Stromal cell of bone marrow (primary cell): ENCODE measurements around the gene SIX2.

Source experiments
- DNase-seq: peaks from one replicate; pipeline ENCODE4 v3.0.0-alpha.2; 2012; ENCODE audit warnings: low read depth

The SIX2 gene

DNA sequence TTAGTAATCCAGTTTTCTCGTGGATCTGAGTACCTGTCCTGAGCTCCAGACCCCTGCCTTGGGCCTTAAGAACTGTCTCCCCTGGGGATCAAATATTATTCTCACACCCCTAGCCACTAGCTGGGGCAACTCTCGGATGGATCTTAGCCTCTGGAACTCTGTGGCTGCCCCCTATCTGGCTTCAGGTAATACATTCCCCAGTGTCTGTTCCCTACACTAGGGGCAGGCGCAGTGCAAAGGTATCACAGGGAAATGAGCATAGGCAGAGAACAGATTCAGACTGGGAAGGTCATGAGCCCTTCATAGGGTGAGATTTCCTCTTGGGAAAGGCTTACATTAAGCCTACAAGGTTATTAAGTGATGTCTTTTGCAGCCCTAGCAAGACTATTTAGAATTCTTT lies 11.2 kb upstream of the SIX2 start:
- DNase-seq: no peak

DNA sequence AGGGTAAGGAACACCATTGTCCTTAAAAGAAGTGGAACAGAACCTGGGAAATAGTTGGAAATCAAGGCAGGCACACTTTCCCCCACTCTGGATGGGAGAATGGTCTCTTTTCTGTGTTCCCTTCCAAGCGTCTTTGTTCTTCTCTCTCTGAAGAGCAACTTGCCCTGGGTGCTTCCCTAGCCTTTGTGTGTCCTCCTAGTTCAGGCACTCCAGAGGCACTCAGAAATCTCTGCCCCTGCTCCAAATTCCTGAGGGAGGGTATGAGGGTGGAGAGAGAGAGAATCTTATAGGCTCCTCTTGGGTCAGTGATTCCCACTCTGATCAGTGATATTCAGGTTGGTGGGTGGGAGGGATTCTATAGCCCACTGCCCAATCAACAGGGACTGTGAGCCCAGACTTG lies 8.8 kb upstream of the SIX2 start:
- no peak for DNase-seq

DNA sequence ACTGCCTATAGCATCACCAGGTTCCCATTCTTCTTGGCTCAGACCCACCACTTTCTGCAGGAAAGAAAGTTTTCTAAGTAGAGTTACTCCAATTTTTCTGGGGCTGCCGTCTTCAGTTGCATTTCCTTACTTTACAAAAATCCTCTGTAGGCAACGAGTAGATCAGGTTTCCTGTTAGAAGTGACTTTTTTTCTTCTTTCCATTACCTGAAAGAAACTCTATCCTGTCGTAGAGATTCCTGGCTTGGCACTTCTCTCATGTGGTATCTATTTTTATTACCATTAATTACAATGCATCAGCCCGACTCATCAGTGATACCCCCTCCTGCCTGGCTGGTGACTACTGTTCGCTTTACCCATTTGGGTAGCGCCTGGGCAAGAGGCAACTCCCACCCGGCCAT lies 5.6 kb upstream of the SIX2 start:
- no peak for DNase-seq

DNA sequence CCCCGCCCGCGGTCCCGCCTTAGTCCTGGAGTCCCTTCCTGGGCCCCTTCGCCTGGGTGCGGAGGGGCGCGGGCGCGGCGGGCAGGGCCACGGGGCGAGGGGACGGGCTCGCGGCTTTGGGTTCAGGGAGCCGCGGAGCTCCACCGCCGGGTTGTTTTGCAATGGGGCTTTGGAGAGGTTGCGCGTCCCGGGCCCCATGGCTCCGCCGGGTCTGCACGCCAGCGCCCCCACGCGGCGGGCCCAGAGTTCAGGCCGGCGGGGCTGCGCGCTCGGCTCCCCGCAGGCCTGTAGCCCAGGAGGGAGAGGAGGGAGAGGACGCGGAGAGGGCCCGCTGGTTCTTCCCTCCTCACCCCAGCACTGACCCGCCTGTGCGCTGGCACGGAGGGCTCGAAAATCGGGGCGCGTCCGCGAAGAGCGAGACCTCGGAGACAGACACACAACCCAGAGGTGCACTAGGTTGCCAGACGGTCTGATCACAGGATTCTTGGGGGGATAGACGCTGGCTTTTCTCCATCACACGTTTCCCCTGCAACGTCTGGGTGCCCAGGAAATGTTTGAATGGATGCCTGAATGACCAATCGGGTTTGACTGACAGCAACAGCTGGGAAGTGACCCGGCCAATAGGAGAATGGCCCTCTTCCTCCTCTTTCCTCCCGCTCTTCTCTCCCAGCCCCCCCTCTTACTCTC lies 4.9 kb upstream of the SIX2 start:
- peak; percentile 68 for DNase-seq

DNA sequence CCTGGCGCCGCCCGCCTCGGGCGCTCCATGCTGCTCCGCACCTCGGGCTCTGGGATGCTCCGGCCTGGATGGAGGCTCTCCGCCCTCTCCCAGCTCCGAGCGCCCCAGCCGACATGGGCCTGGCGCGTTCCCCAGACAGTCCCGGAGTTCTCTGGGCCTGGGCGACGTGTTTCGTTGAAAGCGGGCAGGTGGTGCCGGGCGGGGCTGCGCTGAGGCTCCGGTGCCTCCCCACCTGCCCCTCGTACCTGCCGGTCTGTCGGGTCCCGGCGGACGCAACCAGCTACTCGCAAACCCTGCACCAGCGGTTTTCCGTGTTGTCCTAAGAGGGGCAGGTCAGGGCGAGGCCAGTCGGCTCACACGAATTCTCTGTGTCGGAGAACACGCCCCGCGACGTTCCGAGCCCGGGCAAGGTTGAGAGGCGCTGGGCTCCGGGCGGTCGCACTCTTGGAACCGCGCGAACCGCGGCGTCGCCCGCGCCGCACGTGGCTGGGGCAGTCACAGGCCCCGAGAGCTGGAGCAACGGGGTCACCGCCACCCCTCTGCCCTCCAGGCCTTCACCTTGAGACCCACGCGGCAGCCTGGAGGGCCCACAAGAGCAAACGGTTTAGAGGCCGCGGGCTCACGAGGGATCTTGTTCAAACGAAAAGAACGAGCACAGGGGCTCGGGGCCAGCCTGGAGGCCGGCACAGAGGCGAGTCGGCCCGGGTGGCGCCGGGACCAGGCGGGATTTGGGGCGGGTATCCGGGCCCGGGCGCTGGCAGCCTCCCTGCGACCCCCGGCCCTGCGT lies 4.2 kb upstream of the SIX2 start:
- no peak for DNase-seq

DNA sequence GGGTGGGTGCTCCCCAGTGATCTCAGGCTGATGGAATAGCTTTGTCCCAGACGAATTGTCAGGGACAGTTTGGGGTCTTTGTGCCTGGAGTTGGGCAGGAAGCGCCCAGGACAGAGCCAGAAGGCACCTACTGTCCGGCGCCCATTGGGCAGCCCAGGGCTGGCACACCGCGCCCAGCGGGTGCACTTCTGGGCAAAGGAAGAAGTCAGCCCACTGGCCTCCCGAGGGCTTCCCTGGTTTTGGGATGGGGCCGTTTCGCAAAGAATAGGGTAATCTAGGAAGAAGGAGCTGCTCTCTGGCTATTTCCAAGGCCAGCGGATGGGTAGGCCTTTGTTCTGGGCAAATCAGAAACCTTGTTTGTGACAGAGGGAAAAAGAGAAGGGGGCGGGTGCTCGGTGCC lies 3.5 kb upstream of the SIX2 start:
- DNase-seq: no peak

DNA sequence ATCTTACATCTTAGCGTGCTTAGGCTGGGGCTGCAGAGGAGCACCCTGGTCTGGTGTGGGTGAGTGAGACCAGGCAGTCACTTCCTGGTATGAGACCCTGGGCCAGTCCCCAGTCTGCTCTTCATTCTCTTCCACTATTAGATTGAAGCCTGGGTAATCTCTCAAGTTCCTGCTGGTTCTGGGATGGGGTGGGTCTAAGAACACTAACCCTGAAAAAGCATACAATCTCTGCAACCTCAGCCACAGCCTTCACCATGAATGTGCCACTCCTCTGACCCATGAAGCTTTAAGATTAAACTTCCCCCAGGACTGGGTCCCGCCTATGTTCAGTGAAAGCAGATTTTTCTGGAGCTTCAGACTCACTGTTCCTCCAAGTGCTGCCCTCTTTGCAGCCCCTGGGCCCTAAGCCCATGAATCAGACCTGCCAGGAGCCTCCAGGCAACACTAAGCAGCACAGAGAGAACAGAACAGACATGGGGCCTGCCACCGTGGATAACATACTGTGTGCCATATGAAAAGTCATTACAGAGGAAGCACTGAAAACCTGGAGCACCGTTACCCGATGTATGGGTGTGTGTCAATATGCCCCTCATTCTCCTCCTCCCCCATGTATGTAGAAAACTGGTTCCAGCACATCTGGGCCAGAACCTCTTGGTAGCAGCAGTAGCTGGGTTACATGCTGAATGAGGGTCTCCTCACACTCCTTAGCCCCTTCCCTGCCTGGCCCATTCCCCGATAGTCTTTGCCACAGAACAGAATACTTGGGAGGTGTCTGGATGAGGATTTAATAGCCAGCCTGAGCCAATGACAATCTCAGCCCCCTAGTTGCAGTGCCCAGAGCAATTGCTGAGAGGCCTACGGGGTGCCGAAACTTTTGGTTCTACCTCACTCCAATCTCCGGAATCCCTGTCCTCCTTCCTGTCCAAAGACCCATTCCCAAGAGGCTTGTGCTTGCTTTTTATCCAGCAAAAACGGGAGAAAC lies 2.7 kb upstream of the SIX2 start:
- DNase-seq: no peak

DNA sequence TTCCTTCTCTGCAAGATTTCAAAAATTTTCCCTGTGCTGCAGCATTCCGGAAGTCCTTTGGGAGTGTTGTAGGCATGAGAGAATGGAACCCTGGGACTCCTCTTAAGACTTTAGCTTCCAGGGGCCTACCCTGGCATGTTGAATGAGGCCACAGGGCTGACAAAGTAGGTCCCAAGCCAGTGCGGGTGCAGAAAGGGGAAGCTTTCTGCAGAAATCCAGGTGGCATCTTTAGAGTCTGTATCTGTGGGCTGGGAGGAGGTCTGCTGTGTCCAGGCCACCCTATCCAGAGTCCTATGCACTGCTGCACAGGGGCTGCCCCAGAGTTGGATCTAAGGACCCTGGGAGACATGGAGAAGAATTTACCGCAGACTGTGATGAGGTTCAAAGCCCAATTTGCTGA lies 1.9 kb upstream of the SIX2 start:
- DNase-seq: no peak

DNA sequence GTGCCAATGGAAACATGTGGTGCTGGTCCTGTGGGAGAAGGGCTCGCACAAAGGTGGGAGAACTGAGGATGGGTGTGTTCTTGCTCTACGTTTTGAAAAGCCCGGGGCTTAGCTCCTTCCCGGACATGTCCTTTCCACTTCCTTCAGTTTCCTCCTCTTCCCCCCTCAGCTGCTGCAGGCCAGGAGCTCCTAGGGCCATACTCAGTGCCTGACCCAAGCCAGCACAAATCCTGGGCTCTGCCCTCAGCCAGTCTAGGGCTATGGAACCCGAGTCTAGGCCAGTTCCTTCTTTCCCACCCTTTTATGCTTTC lies 1.4 kb upstream of the SIX2 start:
- no peak for DNase-seq

DNA sequence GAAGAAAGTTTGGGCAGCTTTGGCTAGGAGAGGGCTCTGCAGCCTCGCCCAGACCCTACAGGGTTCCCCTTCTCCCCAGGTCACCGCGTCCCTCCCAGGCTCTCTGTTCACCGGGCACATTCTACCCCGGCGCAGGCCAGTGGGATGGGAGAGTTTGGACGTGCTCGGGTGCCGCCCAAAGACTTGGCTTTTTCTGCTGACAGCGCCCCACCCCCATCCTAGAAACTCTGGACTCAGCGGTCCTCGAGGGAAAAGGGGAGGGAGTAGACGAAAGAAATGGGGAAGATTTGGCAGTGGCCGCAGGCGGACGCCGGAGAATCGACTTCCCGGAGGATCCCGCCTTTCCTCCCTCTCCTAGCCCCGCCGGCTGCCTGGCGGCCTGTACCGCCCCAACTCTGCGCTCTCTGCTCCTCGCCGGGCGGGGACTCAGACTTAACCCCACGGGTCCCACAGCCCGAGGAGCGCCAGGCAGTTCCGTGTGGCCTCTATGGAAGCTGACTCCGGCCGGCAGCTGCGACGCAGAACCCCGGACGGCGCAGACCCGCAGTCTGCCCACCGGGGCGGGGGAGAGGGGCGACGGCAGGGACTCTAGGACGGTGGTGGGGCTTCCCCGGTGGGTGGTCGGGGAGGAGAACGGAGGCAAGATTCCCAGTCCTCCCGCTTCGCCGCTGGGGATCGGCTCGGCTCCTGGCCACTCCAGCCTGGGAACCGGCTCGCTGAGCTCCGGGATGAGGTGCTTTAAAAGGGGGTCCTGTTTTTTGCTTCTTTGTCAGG lies 863 bp upstream of the SIX2 start:
- peak; percentile 94 for DNase-seq

DNA sequence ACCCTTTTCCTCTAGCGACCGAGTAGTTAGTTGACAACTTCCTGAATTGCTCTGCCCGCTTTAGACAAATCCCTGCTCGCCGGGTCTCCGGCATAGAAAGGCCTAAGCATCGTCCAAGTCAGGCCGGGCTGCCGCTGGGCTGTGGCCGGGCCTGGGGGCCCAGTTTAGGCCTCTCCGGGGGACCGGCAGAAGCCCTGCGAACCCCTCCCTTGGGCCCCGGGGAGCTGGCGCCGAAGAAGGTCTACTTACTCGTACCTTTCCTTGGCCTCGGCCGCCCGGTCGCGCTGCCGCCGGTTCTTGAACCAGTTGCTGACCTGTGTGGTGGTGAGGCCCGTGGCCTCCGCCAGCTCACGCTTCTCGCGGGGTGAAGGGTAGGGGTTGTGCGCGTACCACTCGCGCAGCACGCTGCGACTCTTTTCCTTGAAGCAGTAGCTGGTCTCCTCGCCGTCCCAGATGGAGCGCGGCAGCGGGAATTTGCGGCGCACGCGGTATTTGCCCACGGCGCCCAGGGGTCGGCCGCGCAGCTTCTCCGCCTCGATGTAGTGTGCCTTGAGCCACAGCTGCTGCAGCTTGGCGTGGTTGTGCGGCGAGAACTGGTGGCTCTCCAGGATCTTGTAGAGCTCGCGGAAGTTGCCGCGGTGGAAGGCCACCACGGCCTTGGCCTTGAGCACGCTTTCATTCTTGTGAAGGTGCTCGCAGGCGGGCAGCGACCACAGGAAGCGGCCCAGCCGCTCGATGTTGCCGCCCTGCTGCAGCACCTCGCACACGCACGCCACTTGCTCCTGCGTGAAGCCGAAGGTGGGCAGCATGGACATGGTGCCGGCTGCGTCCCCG lies 739 bp downstream of the SIX2 start:
- no peak for DNase-seq

DNA sequence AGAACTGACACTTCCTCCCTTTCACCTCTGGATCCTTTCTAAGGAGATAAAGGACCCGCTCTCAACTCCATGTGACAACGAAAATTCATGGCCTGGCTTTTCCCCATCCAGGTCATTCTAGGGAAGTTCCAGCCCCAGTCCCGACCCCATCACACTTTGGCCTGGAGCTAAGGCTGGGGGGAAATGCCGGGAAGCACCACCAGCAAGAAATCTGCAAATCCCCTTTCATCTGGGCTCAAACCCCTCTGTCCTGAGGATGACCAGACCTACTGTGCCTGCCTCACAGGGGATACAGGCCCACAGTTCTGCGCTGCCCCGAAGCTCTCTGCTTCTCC lies 1.3 kb downstream of the SIX2 start:
- DNase-seq: no peak

DNA sequence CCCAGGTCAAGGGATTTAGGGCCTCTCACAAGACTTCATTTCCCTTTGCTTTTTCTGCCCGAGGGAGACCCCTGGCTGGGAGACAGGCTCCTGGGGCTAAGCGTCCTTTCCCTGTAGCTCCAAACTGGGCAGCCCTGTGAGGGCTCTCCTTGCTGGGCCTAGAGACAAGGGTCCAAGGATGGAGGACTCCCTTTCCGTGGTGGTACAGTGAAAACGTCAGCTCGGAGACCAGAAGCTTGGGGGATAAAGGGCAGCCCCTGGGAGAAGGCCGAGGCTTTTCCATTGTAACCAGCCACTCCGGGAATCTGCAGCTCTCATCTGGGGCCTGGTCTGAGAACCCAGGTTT lies 2.3 kb downstream of the SIX2 start:
- DNase-seq: no peak

DNA sequence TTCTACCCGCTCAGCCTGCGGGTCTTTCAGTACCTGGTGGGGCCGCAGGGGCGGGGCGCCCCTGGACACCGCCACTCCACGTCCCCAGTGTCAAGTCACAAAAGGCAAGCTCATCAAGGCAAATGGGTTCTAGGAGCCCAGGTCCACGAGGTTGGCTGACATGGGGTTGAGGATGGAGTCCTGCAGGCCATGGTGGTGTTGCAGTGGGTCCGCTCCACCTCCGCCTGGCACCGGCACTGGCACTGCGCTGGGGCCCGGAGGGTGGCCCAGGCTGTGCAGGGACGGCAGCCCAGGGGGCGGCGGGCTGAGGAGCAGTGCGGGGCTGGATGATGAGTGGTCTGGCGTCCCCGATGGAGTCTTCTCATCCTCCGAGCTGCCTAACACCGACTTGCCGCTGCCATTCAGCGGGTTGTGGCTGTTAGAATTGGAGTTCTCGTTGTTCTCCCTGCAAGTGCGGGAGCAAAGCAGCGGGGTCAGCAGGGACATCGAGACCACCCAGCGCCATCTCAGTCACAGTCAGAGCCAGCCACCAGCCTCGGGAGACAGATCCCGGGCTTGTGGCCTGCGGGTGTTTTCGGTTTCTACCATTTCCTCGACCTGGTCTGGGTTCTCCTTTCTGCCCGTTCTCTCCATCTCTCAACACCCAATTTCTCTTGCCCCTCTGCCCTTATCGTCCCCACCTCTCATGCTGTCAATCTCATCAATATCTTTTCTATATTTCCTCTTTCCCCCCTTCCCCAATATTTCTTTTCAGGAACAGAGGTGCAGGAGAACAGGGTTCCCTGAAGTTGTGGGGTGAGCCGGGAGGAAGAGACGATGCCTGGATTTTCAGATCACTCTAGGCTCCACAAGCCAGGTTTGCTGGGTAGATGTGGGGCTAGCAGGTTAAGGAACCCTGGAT lies 3.0 kb downstream of the SIX2 start:
- DNase-seq: no peak

DNA sequence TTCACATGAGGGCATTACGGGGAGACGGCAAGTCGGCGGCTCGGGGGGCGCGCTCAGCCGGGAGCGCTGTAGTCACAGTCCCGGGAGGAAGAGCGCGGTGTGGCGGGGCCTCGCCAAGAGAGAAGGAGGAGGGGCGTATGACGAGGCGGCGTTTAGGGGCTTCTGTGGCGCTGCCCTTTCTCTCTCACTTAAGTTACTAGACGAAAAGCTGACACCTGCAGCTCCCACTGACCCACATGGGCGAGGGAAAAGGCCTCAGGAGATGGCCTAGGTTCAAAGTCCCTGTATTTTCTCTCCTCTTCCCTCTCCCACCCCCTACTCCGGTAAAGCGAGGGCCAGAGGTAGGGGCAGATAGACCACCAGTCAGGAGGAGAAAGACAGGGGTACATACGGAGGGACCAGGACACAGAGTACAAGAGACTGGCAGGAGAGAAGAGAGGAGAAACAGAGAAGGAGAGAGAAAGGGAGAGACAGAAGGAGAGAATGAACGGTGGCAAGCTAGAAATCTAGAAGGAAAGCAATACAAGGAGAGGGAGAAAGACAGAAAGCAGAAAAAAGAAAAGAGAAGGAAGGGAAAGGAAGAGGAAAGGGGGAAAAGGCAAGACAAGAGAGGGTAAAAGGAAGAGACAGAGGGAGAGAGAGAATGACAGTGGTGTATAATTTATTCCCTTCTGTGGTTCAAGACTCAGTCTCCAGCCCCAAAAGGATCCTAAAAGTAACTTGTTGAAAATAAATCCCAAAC lies 3.8 kb downstream of the SIX2 start:
- DNase-seq: no peak

DNA sequence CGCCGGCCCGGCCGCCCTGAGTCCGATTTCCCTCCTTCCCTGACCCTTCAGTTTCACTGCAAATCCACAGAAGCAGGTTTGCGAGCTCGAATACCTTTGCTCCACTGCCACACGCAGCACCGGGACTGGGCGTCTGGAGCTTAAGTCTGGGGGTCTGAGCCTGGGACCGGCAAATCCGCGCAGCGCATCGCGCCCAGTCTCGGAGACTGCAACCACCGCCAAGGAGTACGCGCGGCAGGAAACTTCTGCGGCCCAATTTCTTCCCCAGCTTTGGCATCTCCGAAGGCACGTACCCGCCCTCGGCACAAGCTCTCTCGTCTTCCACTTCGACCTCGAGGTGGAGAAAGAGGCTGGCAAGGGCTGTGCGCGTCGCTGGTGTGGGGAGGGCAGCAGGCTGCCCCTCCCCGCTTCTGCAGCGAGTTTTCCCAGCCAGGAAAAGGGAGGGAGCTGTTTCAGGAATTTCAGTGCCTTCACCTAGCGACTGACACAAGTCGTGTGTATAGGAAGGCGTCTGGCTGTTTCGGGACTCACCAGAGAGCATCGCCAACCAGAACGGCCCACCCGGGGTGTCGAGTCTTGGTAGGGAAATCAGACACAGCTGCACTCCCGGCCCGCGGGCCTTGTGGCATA lies 4.6 kb downstream of the SIX2 start:
- no peak for DNase-seq

DNA sequence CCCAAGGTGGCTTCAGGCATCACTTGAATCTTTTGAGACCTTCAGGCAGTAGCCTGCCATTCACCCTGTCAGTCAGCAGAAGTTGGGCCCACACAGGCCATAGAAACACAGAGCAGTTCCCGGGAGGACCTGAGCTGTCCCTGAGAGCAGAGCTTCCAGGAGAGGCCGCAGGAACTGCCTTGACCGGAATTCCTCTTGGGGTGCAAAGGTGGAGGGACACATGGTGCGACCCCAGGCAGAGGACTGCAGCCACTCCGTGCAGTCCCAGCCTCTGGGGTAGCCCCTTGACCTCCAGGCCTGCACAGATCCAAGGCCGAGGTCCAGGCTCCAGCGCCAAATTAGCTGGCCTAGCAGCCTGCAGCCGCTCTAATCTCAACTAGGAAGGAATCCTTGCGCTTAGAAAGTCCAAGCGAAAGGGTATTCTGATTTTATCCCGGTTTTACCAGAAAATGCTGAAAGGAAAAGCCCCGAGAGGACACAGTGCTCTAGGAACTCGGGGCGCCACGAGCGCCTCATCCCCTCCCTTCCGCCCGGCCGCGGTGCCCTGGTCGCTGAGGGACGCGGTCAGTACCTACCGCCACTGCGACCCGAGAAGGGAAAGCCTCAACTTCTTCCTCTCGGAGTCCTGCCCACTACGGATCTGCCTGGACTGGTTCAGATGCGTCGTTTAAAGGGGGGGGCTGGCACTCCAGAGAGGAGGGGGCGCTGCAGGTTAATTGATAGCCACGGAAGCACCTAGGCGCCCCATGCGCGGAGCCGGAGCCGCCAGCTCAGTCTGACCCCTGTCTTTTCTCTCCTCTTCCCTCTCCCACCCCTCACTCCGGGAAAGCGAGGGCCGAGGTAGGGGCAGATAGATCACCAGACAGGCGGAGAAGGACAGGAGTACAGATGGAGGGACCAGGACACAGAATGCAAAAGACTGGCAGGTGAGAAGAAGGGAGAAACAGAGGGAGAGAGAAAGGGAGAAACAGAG lies 5.4 kb downstream of the SIX2 start:
- no peak for DNase-seq

DNA sequence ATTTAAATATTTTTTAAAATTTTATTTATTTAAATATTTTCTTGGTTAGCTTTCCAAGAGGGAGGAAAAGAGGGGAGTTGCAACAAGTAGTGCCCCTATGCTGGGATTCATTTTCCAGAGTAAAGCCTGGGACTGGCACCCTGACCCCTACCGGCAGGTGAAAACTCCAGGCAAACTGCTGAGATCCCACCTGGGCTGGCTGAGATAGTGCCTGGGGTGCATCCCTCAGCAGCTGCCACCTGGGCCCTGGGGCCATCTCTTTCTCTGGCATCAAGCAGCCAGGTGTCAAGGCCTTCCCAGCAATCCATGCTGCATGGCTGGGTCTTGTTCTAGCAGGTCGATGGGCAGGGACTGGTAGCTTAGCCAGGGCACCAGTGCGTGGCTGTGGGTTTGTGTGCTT lies 6.6 kb downstream of the SIX2 start:
- no peak for DNase-seq
